ENCODE measurements around the gene WT1. TPM values are rescaled to one million over a fixed set of nuclear protein-coding genes. Genes with fewer than 3 reads are reported as not detected.

The WT1 gene
- total RNA-seq, 1 experiment from 2014 or later: not detected

GRCh38 chr11:32365192-32365591, 70.1 kb downstream of the WT1 start (continued):
- no peak for TF ChIP-seq ZNF532 (CRISPR knock-in tag; IDR thresholded peaks at IDR 0.05; ENCODE audit: borderline replicate concordance)
- no peak for TF ChIP-seq PRRX2 (CRISPR knock-in tag; IDR thresholded peaks at IDR 0.05)

GRCh38 chr11:32358729-32359128, 76.6 kb downstream of the WT1 start:
- TF ChIP-seq KAT7 (CRISPR knock-in tag; IDR thresholded peaks at IDR 0.05; ENCODE audit: borderline replicate concordance) (no peak), ETV6 (CRISPR knock-in tag; IDR thresholded peaks at IDR 0.05) (no peak), JAZF1 (CRISPR knock-in tag; IDR thresholded peaks at IDR 0.05) (no peak), ATF6 (CRISPR knock-in tag; IDR thresholded peaks at IDR 0.05) (no peak), SMAD4 (CRISPR knock-in tag; IDR thresholded peaks at IDR 0.05) (no peak), ZNF263 (CRISPR knock-in tag; IDR thresholded peaks at IDR 0.05; ENCODE audit: low read depth) (no peak), EMX1 (CRISPR knock-in tag; IDR thresholded peaks at IDR 0.05) (no peak), JUN (CRISPR knock-in tag; IDR thresholded peaks at IDR 0.05) (no peak), ESRRA (CRISPR knock-in tag; IDR thresholded peaks at IDR 0.05; ENCODE audit: borderline replicate concordance) (no peak), NFE2L1 (CRISPR knock-in tag; IDR thresholded peaks at IDR 0.05) (no peak), ZNF425 (CRISPR knock-in tag; conservative IDR thresholded peaks at IDR 0.05) (no peak)
- TF ChIP-seq, protein P1, sequence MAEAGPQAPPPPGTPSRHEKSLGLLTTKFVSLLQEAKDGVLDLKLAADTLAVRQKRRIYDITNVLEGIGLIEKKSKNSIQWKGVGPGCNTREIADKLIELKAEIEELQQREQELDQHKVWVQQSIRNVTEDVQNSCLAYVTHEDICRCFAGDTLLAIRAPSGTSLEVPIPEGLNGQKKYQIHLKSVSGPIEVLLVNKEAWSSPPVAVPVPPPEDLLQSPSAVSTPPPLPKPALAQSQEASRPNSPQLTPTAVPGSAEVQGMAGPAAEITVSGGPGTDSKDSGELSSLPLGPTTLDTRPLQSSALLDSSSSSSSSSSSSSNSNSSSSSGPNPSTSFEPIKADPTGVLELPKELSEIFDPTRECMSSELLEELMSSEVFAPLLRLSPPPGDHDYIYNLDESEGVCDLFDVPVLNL (CRISPR knock-in tag; IDR thresholded peaks at IDR 0.05; ENCODE audit: borderline replicate concordance, low read depth): no peak
- TF ChIP-seq, protein P2, sequence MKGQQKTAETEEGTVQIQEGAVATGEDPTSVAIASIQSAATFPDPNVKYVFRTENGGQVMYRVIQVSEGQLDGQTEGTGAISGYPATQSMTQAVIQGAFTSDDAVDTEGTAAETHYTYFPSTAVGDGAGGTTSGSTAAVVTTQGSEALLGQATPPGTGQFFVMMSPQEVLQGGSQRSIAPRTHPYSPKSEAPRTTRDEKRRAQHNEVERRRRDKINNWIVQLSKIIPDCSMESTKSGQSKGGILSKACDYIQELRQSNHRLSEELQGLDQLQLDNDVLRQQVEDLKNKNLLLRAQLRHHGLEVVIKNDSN (CRISPR knock-in tag; IDR thresholded peaks at IDR 0.05): no peak
- TF ChIP-seq, protein P3, sequence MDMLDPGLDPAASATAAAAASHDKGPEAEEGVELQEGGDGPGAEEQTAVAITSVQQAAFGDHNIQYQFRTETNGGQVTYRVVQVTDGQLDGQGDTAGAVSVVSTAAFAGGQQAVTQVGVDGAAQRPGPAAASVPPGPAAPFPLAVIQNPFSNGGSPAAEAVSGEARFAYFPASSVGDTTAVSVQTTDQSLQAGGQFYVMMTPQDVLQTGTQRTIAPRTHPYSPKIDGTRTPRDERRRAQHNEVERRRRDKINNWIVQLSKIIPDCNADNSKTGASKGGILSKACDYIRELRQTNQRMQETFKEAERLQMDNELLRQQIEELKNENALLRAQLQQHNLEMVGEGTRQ (CRISPR knock-in tag; IDR thresholded peaks at IDR 0.05): no peak
- Mint-ChIP-seq H3K4me1 (no peaks in the 10 kb centered on the region), H3K27ac (no peak overlapping the region), H3K36me3 (no peaks in the 10 kb centered on the region), H3K27me3 (ENCODE audit: low read depth) (no peaks in the 10 kb centered on the region), H3K9me3 (peaks cover 14% of the 10 kb centered on the region; the same call in 1 of the 2 replicates), H3K4me3 (no peak overlapping the region)
- CTCF ChIA-PET: interaction anchor here (1.2 kb wide), 3 partner anchors 15 to 35 kb away, joined by 3 to 5 read pairs (median 3); no protein-coding TSS in a partner anchor
- POLR2A ChIA-PET: no interaction called here
- ATAC-seq (no peak), DNase-seq (ENCODE audit: low spot score) (no peak)
